Trophoblast cell (in vitro differentiated cells and primary cell): ENCODE measurements around the gene FRMD4A.

Source experiments
- DNase-seq, 2 donors: peaks; one replicate each; pipeline ENCODE4 v3.0.0-alpha.2; 2016
- H2AFZ ChIP-seq: 2 replicates; pipeline ENCODE4 v1.6.1; 2013; ENCODE audit warnings: low read length, moderate library complexity, mild to moderate bottlenecking; ENCODE audit not compliant: insufficient read depth, poor library complexity
- H2AK5ac ChIP-seq: 2 replicates; pipeline ENCODE4 v1.6.1; 2013; ENCODE audit warnings: mild to moderate bottlenecking, low read length
- H2BK120ac ChIP-seq: 2 replicates; pipeline ENCODE4 v1.6.1; 2013; ENCODE audit warnings: low read length, mild to moderate bottlenecking, moderate library complexity; ENCODE audit not compliant: insufficient read depth, poor library complexity
- H2BK12ac ChIP-seq: 2 replicates; pipeline ENCODE4 v1.6.1; 2013; ENCODE audit warnings: mild to moderate bottlenecking, low read length, moderate library complexity
- H2BK5ac ChIP-seq: 2 replicates; pipeline ENCODE4 v1.6.1; 2013; ENCODE audit warnings: low read length, low read depth, moderate library complexity, mild to moderate bottlenecking; ENCODE audit not compliant: poor library complexity
- H3K14ac ChIP-seq: 2 replicates; pipeline ENCODE4 v1.6.1; 2013; ENCODE audit warnings: mild to moderate bottlenecking, low read length
- H3K18ac ChIP-seq: 2 replicates; pipeline ENCODE4 v1.6.1; 2013; ENCODE audit warnings: mild to moderate bottlenecking, low read length
- H3K23ac ChIP-seq: 2 replicates; pipeline ENCODE4 v1.6.1; 2013; ENCODE audit warnings: low read length
- H3K27ac ChIP-seq: 2 replicates; pipeline ENCODE4 v1.5.1; 2013; ENCODE audit warnings: low read depth, mild to moderate bottlenecking, inconsistent platforms, low read length, moderate library complexity
- H3K27me3 ChIP-seq: 2 replicates; pipeline ENCODE4 v1.6.1; 2013; ENCODE audit warnings: inconsistent platforms, mild to moderate bottlenecking, low read length, moderate library complexity; ENCODE audit not compliant: insufficient read depth
- H3K36me3 ChIP-seq, 2 experiments: 1 replicate in 1 of 2; 2 replicates in 1 of 2; pipeline ENCODE4 v1.6.1; 2013; ENCODE audit warnings: low read length in 2 of 2, mild to moderate bottlenecking in 2 of 2, moderate library complexity in 1 of 2; ENCODE audit not compliant: insufficient read depth in 2 of 2, control insufficient read depth in 1 of 2
- H3K4ac ChIP-seq: 2 replicates; pipeline ENCODE4 v1.6.1; 2013; ENCODE audit warnings: low read depth, mild to moderate bottlenecking, low read length, moderate library complexity
- H3K4me1 ChIP-seq, 2 experiments: 1 replicate in 1 of 2; 2 replicates in 1 of 2; pipeline ENCODE4 v1.6.1; 2013; ENCODE audit warnings: low read length in 2 of 2, mild to moderate bottlenecking in 2 of 2, moderate library complexity in 1 of 2; ENCODE audit not compliant: insufficient read depth in 2 of 2, control insufficient read depth in 1 of 2
- H3K4me2 ChIP-seq: 2 replicates; pipeline ENCODE4 v1.6.1; 2013; ENCODE audit warnings: inconsistent platforms, mild to moderate bottlenecking, low read length, moderate library complexity
- H3K4me3 ChIP-seq: 2 replicates; pipeline ENCODE4 v1.5.1; 2013; ENCODE audit warnings: mild to moderate bottlenecking, low read depth, low read length, inconsistent platforms
- H3K79me1 ChIP-seq: one replicate; pipeline ENCODE4 v1.6.1; 2013; ENCODE audit warnings: low read length
- H3K79me2 ChIP-seq: 2 replicates; pipeline ENCODE4 v1.6.1; 2013; ENCODE audit warnings: low read length, mild to moderate bottlenecking; ENCODE audit not compliant: control insufficient read depth, insufficient read depth, poor library complexity
- H3K9ac ChIP-seq: 2 replicates; pipeline ENCODE4 v1.6.1; 2013; ENCODE audit warnings: mild to moderate bottlenecking, low read length
- H3K9me3 ChIP-seq: 2 replicates; pipeline ENCODE4 v1.6.1; 2013; ENCODE audit warnings: low read depth, mild to moderate bottlenecking, control low read depth, inconsistent platforms, low read length; ENCODE audit not compliant: insufficient read depth
- H4K12ac ChIP-seq: 2 replicates; pipeline ENCODE4 v1.6.1; 2013; ENCODE audit warnings: low read depth, mild to moderate bottlenecking, low read length, moderate library complexity
- H4K8ac ChIP-seq: 2 replicates; pipeline ENCODE4 v1.6.1; 2013; ENCODE audit warnings: low read depth, mild to moderate bottlenecking, low read length, moderate library complexity
- H4K91ac ChIP-seq: one replicate; pipeline ENCODE4 v1.6.1; 2013; ENCODE audit warnings: low read depth, mild to moderate bottlenecking, low read length, moderate library complexity
- WGBS: extraction: QIAGEN DNeasy Blood & Tissue Kit; methylation state at CpG from one replicate; pipeline ENCODE4 v1.1.7; 2013; ENCODE audit warnings: missing lambda C conversion rate; ENCODE audit not compliant: insufficient read length, insufficient coverage; ENCODE audit errors: extremely low coverage; 5-methylcytosine and 5-hydroxymethylcytosine counted together

Gene FRMD4A

GRCh38 chr10:14163377-14164086, 167.2 kb downstream of the FRMD4A start:
- DNase-seq: no peak
- H3K9ac ChIP-seq: no peak overlapping the region
- H2BK5ac ChIP-seq: no peak overlapping the region
- no peaks in the 10 kb centered on the region for H3K79me2 ChIP-seq
- H3K4me1 ChIP-seq: no peaks in the 10 kb centered on the region
- H3K14ac ChIP-seq: no peak overlapping the region
- H3K27ac ChIP-seq: no peak overlapping the region
- H3K9me3 ChIP-seq: no peaks in the 10 kb centered on the region
- no peak overlapping the region for H3K18ac ChIP-seq
- no peak overlapping the region for H3K4ac ChIP-seq
- no peak overlapping the region for H4K91ac ChIP-seq
- H3K79me1 ChIP-seq: no peaks in the 10 kb centered on the region
- no peak overlapping the region for H2BK12ac ChIP-seq
- no peak overlapping the region for H4K12ac ChIP-seq
- H3K4me2 ChIP-seq: no peak overlapping the region
- H2AFZ ChIP-seq: no peak overlapping the region
- no peaks in the 10 kb centered on the region for H3K27me3 ChIP-seq
- no peak overlapping the region for H3K23ac ChIP-seq
- H3K4me3 ChIP-seq: no peak overlapping the region
- H3K36me3 ChIP-seq: no peaks in the 10 kb centered on the region
- WGBS: no CpG with 5 or more reads among the region's 20 CpGs
- H4K8ac ChIP-seq: no peak overlapping the region
- no peak overlapping the region for H2BK120ac ChIP-seq
- no peak overlapping the region for H2AK5ac ChIP-seq

- Histone ChIP-seq H3K4me1 (no peaks in the 10 kb centered on the region), H3K27ac (no peak overlapping the region), H2BK120ac (no peak overlapping the region), H2AFZ (no peak overlapping the region), H3K79me1 (no peaks in the 10 kb centered on the region), H3K23ac (no peak overlapping the region), H3K4ac (no peak overlapping the region), H2BK5ac (no peak overlapping the region), H4K8ac (no peak overlapping the region), H3K4me3 (no peak overlapping the region), H3K79me2 (no peaks in the 10 kb centered on the region), H3K27me3 (no peaks in the 10 kb centered on the region), H4K12ac (no peak overlapping the region), H2BK12ac (no peak overlapping the region), H2AK5ac (no peak overlapping the region), H3K4me2 (no peak overlapping the region), H3K9ac (no peak overlapping the region), H3K18ac (no peak overlapping the region), H3K9me3 (no peaks in the 10 kb centered on the region), H4K91ac (no peak overlapping the region), H3K36me3 (no peaks in the 10 kb centered on the region), H3K14ac (no peak overlapping the region)
- WGBS: no CpG with 5 or more reads among the region's 5 CpGs
- peak; percentile 60 to 82 for DNase-seq
Measured at GRCh38 chr10:14162629-14163344, 167.9 kb downstream of the FRMD4A start.

DNA sequence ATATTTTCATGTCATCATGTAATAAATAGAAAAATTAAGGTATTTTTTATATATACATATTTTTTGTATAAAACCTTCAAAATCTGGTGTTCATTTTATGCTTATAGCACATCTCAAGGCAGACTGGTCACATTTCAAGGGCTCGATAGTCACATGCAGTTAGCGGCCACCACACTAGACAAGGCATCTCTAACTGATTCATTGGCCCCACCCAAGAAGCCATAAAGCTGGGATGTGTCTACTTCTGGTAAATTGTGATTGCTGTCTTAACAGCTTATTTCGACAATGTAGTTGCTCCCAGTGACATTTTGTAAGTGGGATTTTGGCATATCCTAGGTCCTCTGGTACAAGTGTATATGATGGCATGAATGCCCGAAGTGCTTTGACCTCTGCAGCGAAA, 168.7 kb downstream of the FRMD4A start:
- Histone ChIP-seq H3K9ac (no peak overlapping the region), H3K9me3 (no peaks in the 10 kb centered on the region), H2AFZ (no peak overlapping the region), H3K79me1 (no peaks in the 10 kb centered on the region), H3K4me1 (no peaks in the 10 kb centered on the region), H2BK5ac (no peak overlapping the region), H3K23ac (no peak overlapping the region), H3K79me2 (no peaks in the 10 kb centered on the region), H3K36me3 (no peaks in the 10 kb centered on the region), H4K8ac (no peak overlapping the region), H3K4me3 (no peak overlapping the region), H4K91ac (no peak overlapping the region), H2BK120ac (no peak overlapping the region), H3K4ac (no peak overlapping the region), H2BK12ac (no peak overlapping the region), H3K27ac (no peak overlapping the region), H3K18ac (no peak overlapping the region), H3K14ac (no peak overlapping the region), H2AK5ac (no peak overlapping the region), H3K4me2 (no peak overlapping the region), H4K12ac (no peak overlapping the region), H3K27me3 (no peaks in the 10 kb centered on the region)
- DNase-seq: no peak
- WGBS: no CpG with 5 or more reads among the region's 5 CpGs

- WGBS: no CpG with 5 or more reads among the region's 1 CpG
- H3K4me3 ChIP-seq: no peak overlapping the region
- no peak for DNase-seq
Measured at GRCh38 chr10:14160299-14160698, 170.4 kb downstream of the FRMD4A start.

More at GRCh38 chr10:14160299-14160698, 170.4 kb downstream of the FRMD4A start:
- no peak overlapping the region for H3K23ac ChIP-seq
- H2BK5ac ChIP-seq: no peak overlapping the region
- H3K9ac ChIP-seq: no peak overlapping the region
- no peak overlapping the region for H3K27ac ChIP-seq
- no peak overlapping the region for H2AK5ac ChIP-seq
- H3K27me3 ChIP-seq: no peaks in the 10 kb centered on the region
- no peak overlapping the region for H2AFZ ChIP-seq
- H3K9me3 ChIP-seq: no peaks in the 10 kb centered on the region
- H3K4me1 ChIP-seq: no peaks in the 10 kb centered on the region
- no peak overlapping the region for H3K4ac ChIP-seq
- H3K14ac ChIP-seq: no peak overlapping the region
- no peaks in the 10 kb centered on the region for H3K79me2 ChIP-seq
- H3K79me1 ChIP-seq: no peaks in the 10 kb centered on the region
- H3K18ac ChIP-seq: no peak overlapping the region
- no peak overlapping the region for H4K8ac ChIP-seq
- H2BK12ac ChIP-seq: no peak overlapping the region
- H3K36me3 ChIP-seq: no peaks in the 10 kb centered on the region
- no peak overlapping the region for H3K4me2 ChIP-seq
- H4K91ac ChIP-seq: no peak overlapping the region
- no peak overlapping the region for H4K12ac ChIP-seq
- H2BK120ac ChIP-seq: no peak overlapping the region
